Measurements from ENCODE around the gene ZNF385A.

DNA sequence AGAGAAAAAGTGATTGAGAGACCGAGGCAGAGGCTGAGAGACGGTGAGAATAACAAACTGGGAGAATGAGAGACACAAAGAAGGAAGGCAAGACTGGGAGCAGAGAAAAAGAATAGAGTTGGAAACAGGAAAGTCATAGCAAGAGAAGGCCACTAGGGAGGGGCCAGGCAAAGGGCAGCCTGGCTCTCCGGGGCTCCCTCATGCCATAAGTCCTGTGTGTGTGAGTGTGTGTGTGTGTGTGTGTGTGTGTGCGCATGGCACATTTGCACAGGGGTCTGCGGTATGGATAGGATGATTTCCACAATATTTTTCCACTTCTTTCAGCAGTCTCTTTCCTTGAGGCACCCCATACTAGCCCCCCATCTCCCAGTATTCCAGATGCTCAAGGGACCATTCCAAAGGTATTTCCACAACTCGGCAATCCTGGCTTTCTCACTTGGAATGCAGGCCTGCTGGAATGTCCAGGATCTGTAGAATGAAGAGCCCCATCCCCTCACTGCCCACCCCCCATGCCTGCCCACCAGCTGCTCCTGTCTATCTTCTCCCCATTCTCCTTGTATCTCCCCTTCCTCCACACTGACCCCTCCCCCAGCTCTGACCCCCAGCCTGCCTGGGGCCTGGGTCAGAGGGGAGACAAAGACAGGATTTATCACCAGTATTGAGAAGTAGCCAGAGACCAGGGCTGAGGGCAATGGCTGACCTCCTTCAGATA is 29.3 kb downstream of the ZNF385A start:
- TF ChIP-seq, protein P1, sequence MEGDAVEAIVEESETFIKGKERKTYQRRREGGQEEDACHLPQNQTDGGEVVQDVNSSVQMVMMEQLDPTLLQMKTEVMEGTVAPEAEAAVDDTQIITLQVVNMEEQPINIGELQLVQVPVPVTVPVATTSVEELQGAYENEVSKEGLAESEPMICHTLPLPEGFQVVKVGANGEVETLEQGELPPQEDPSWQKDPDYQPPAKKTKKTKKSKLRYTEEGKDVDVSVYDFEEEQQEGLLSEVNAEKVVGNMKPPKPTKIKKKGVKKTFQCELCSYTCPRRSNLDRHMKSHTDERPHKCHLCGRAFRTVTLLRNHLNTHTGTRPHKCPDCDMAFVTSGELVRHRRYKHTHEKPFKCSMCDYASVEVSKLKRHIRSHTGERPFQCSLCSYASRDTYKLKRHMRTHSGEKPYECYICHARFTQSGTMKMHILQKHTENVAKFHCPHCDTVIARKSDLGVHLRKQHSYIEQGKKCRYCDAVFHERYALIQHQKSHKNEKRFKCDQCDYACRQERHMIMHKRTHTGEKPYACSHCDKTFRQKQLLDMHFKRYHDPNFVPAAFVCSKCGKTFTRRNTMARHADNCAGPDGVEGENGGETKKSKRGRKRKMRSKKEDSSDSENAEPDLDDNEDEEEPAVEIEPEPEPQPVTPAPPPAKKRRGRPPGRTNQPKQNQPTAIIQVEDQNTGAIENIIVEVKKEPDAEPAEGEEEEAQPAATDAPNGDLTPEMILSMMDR (conservative IDR thresholded peaks at IDR 0.05; ENCODE audit: low read length), result no peak
- no peak for TF ChIP-seq EZH2phosphoT487 (IDR thresholded peaks at IDR 0.05; ENCODE audit: borderline replicate concordance, low read depth, low read length)

Data from OCI-LY7 (cell line).